IMR-90 (cell line): ENCODE measurements around the gene TCF25. TPM values are rescaled to one million over a fixed set of nuclear protein-coding genes. Genes with fewer than 3 reads are reported as not detected.

Experiments used
- ATAC-seq: fragments of 200-7000 bp; cut with Tn5 transposase; 2 replicates; pipeline ENCODE4 v1.9.1; 2020; ENCODE audit warnings: low read depth, mild to moderate bottlenecking, moderate library complexity
- BruUV-seq: library from RNA; stranded (reverse); fragments of 400-500 nt; replicated peaks from 2 replicates; lab custom pipeline; 2021; lab: Mats Ljungman, UMichigan
- CTCF ChIA-PET: fragments of 300-600 bp; formaldehyde crosslinking; extraction: SDS; loops from one replicate; lab custom pipeline; 2021; ENCODE audit warnings: antibody characterized with exemption; lab: Yijun Ruan, JAX
- POLR2A ChIA-PET: fragments of 300-600 bp; sonication (Branson Sonifier 250); formaldehyde crosslinking; loops from one replicate; lab custom pipeline; 2022; ENCODE audit warnings: antibody characterized with exemption; ENCODE audit not compliant: unreplicated experiment; lab: Charles Lee
- DNase-seq: peaks from one replicate; pipeline ENCODE4 v3.0.0; 2013
- H2AFZ ChIP-seq: replicated peaks from 2 replicates; pipeline ENCODE3; 2013; ENCODE audit warnings: low read length, mild to moderate bottlenecking; ENCODE audit not compliant: poor library complexity
- H2AK5ac ChIP-seq: 2 replicates; pipeline ENCODE4 v1.6.1; 2013; ENCODE audit warnings: low read depth, low read length, inconsistent platforms
- H2AK9ac ChIP-seq: replicated peaks from 2 replicates; pipeline ENCODE3; 2013; ENCODE audit warnings: mild to moderate bottlenecking, low read depth, low read length, moderate library complexity; ENCODE audit not compliant: poor library complexity
- H2BK120ac ChIP-seq: 2 replicates; pipeline ENCODE4 v1.6.1; 2013; ENCODE audit warnings: low read depth, low read length, inconsistent platforms
- H2BK15ac ChIP-seq: 3 replicates; pipeline ENCODE4 v1.6.1; 2013; ENCODE audit warnings: low read depth, low read length, inconsistent platforms
- H2BK20ac ChIP-seq: 2 replicates; pipeline ENCODE4 v1.6.1; 2013; ENCODE audit warnings: low read depth, mild to moderate bottlenecking, inconsistent platforms, low read length, moderate library complexity
- H2BK5ac ChIP-seq: 2 replicates; pipeline ENCODE4 v1.6.1; 2013; ENCODE audit warnings: mild to moderate bottlenecking, low read depth, low read length, inconsistent platforms; ENCODE audit not compliant: poor library complexity, severe bottlenecking
- H3K14ac ChIP-seq: replicated peaks from 2 replicates; pipeline ENCODE4 v1.6.1; 2013; ENCODE audit warnings: low read depth, low read length, inconsistent platforms
- H3K18ac ChIP-seq: 2 replicates; pipeline ENCODE4 v1.6.1; 2013; ENCODE audit warnings: low read depth, low read length, control low read depth
- H3K23ac ChIP-seq: 2 replicates; pipeline ENCODE4 v1.6.1; 2013; ENCODE audit warnings: low read depth, low read length, inconsistent platforms
- H3K27ac ChIP-seq: 2 replicates; pipeline ENCODE4 v1.5.1; 2013; ENCODE audit warnings: mild to moderate bottlenecking, control low read depth, low read length; ENCODE audit not compliant: insufficient read depth
- H3K27me3 ChIP-seq: 2 replicates; pipeline ENCODE4 v1.6.1; 2013; ENCODE audit warnings: low read length; ENCODE audit not compliant: control insufficient read depth, insufficient read depth
- H3K36me3 ChIP-seq: 2 replicates; pipeline ENCODE4 v1.6.1; 2013; ENCODE audit warnings: low read length, mixed read lengths; ENCODE audit not compliant: control insufficient read depth, insufficient read depth
- H3K4ac ChIP-seq: 2 replicates; pipeline ENCODE4 v1.6.1; 2013; ENCODE audit warnings: low read depth, low read length, inconsistent platforms
- H3K4me1 ChIP-seq: 2 replicates; pipeline ENCODE4 v1.6.1; 2013; ENCODE audit warnings: low read length, mixed read lengths; ENCODE audit not compliant: control insufficient read depth, insufficient read depth
- H3K4me2 ChIP-seq: 2 replicates; pipeline ENCODE4 v1.6.1; 2013; ENCODE audit warnings: low read depth, mild to moderate bottlenecking, control low read depth, low read length, moderate library complexity
- H3K4me3 ChIP-seq: 2 replicates; pipeline ENCODE4 v1.5.1; 2013; ENCODE audit warnings: low read depth, mild to moderate bottlenecking, control low read depth, low read length, moderate library complexity; ENCODE audit not compliant: insufficient read depth
- H3K56ac ChIP-seq: 2 replicates; pipeline ENCODE4 v1.6.1; 2013; ENCODE audit warnings: low read length, inconsistent platforms; ENCODE audit not compliant: insufficient read depth; ENCODE audit errors: extremely low read depth
- H3K79me1 ChIP-seq, 2 experiments: 2 replicates each; pipeline ENCODE4 v1.6.1; 2013; ENCODE audit warnings: low read length in 2 of 2, inconsistent platforms in 1 of 2, low read depth in 1 of 2
- H3K9ac ChIP-seq: 2 replicates; pipeline ENCODE4 v1.6.1; 2013; ENCODE audit warnings: low read depth, low read length, control low read depth
- H3K9me1 ChIP-seq: 2 replicates; pipeline ENCODE4 v1.6.1; 2013; ENCODE audit warnings: low read length, inconsistent platforms; ENCODE audit not compliant: insufficient read depth
- H3K9me3 ChIP-seq: 2 replicates; pipeline ENCODE4 v1.6.1; 2013; ENCODE audit warnings: low read length; ENCODE audit not compliant: control insufficient read depth, insufficient read depth
- H4K20me1 ChIP-seq: 2 replicates; pipeline ENCODE4 v1.6.1; 2013; ENCODE audit warnings: low read length, inconsistent platforms; ENCODE audit not compliant: insufficient read depth
- H4K5ac ChIP-seq: 2 replicates; pipeline ENCODE4 v1.6.1; 2013; ENCODE audit warnings: mild to moderate bottlenecking, low read depth, low read length, control low read depth
- H4K8ac ChIP-seq, 2 experiments: 2 replicates each; pipeline ENCODE4 v1.6.1; 2013; ENCODE audit warnings: low read depth in 2 of 2, low read length in 2 of 2, control low read depth in 1 of 2, inconsistent platforms in 1 of 2
- H4K91ac ChIP-seq: 2 replicates; pipeline ENCODE4 v1.6.1; 2013; ENCODE audit warnings: low read depth, low read length, inconsistent platforms; ENCODE audit not compliant: insufficient read depth
- CHD1 ChIP-seq: IDR thresholded peaks from 2 replicates; pipeline ENCODE4 v1.6.1; 2012; ENCODE audit warnings: low read depth, low read length, improper control_type of control experiment
- NFE2L2 ChIP-seq: fragments of 150-350 bp; IDR thresholded peaks from 2 replicates; pipeline ENCODE4 v1.6.1; 2016; ENCODE audit warnings: low read depth, mild to moderate bottlenecking, low read length
- RFX5 ChIP-seq: IDR thresholded peaks from 2 replicates; pipeline ENCODE4 v1.8.0; 2012; ENCODE audit warnings: low read depth, mild to moderate bottlenecking, low read length, moderate library complexity
- WGBS, 2 experiments: methylation state at CpG; one replicate each; pipeline versions ENCODE4 v1.1.5 to v1.1.7; 2013; ENCODE audit warnings: missing lambda C conversion rate in 2 of 2; ENCODE audit not compliant: insufficient read length in 1 of 2; ENCODE audit errors: extremely low coverage in 2 of 2; 5-methylcytosine and 5-hydroxymethylcytosine counted together
- dilution Hi-C: fragments of 300-500 bp; cut with HindIII; formaldehyde crosslinking; loops from one replicate; pipeline ENCODE4 v1.14.3; 2018; ENCODE audit warnings: low sequenced_read_pairs; ENCODE audit not compliant: unreplicated experiment
- in situ Hi-C: fragments of 300-500 bp; cut with MboI; formaldehyde crosslinking; loops from 3 replicates; pipeline ENCODE4 v1.14.3; 2019; ENCODE audit warnings: low sequenced_read_pairs, inconsistent platforms, mixed read lengths
- intact Hi-C: fragments of 100-400 bp; cut with micrococcal nuclease; formaldehyde crosslinking; loops from 2 replicates; pipeline ENCODE4 v1.10.0; 2022
- polyA plus RNA-seq, 3 experiments: library from polyadenylated mRNA; depleted of rRNA; stranded (reverse); fragments of >200 nt; gene quantifications; 2 replicates each; pipeline ENCODE4 v1.2.3, GENCODE V29; 2012; ENCODE audit warnings: low replicate concordance in 1 of 3
- total RNA-seq: library from RNA; depleted of rRNA; stranded (reverse); fragments of >200 nt; gene quantifications from 2 replicates; pipeline ENCODE4 v1.2.3, GENCODE V29; 2012

The TCF25 gene
- total and polyA plus RNA-seq, 2 of the 4 experiments (the other 2 are of a cell fraction): 127 to 184 TPM

GRCh38 chr16:89955001-89955685 lies 81.8 kb downstream of the TCF25 start:
- no peak overlapping the region for H3K4ac ChIP-seq
- TF ChIP-seq NFE2L2: no peak
- no peak for TF ChIP-seq CHD1
- no peak for TF ChIP-seq RFX5
- H2AK5ac ChIP-seq: no peak overlapping the region
- H4K91ac ChIP-seq: no peak overlapping the region
- H3K23ac ChIP-seq: no peak overlapping the region
- H3K18ac ChIP-seq: no peak overlapping the region
- no peak overlapping the region for H2BK20ac ChIP-seq
- no peaks in the 10 kb centered on the region; the same call in 1 of the 2 replicates for H3K9me1 ChIP-seq
- H3K4me1 ChIP-seq: no peaks in the 10 kb centered on the region
- no peak overlapping the region for H2BK5ac ChIP-seq
- ChIA-PET POLR2A (no interaction called here), CTCF (no interaction called here)
- intact Hi-C loops (no loop called here), in situ Hi-C loops (no loop called here), dilution Hi-C loops (no loop called here)
- ATAC-seq: no peak
- no TSS peak for BruUV-seq
- DNase-seq: no peak
- peaks cover 38% of the 10 kb centered on the region for H3K36me3 ChIP-seq
- no peak overlapping the region for H2BK15ac ChIP-seq
- H3K4me2 ChIP-seq: no peak overlapping the region
- no peaks in the 10 kb centered on the region for H3K9me3 ChIP-seq
- H2AFZ ChIP-seq: no peak overlapping the region
- peaks cover 11 to 68% of the 10 kb centered on the region in 2 experiments for H3K79me1 ChIP-seq
- H3K14ac ChIP-seq: no peak overlapping the region
- H3K27ac ChIP-seq: no peak overlapping the region
- WGBS, 2 experiments: no CpG with 5 or more reads among the region's 15 CpGs
- H3K4me3 ChIP-seq: no peak overlapping the region
- H3K27me3 ChIP-seq: no peaks in the 10 kb centered on the region
- H4K8ac ChIP-seq: no peak overlapping the region
- H3K9ac ChIP-seq: no peak overlapping the region
- peaks cover 21% of the 10 kb centered on the region; the same call in 1 of the 2 replicates for H4K20me1 ChIP-seq
- no peak overlapping the region for H2BK120ac ChIP-seq
- no peak overlapping the region for H3K56ac ChIP-seq
- no peak overlapping the region for H4K5ac ChIP-seq
- no peak overlapping the region for H2AK9ac ChIP-seq
